Activated T-helper 17 cell treated with anti-CD3 and anti-CD28 coated beads, Interleukin-2, amount 50 U/mL, for 72 hours (primary cell): ENCODE data around the gene ZNF329. TPM values are rescaled to one million over a fixed set of nuclear protein-coding genes. Genes with fewer than 3 reads are reported as not detected.

Experiments used
- ATAC-seq: fragments of 150-1000 bp; cut with Tn5 transposase; replicated peaks from 2 replicates; pipeline ENCODE4 v1.10.0; 2021; ENCODE audit warnings: mild to moderate bottlenecking, moderate library complexity
- H3K27ac Mint-ChIP-seq: one replicate; pipeline ENCODE4 v1.8.0; 2022; ENCODE audit warnings: mixed read lengths
- H3K27me3 Mint-ChIP-seq: one replicate; pipeline ENCODE4 v1.8.0; 2022; ENCODE audit warnings: mixed read lengths
- H3K36me3 Mint-ChIP-seq: one replicate; pipeline ENCODE4 v1.8.0; 2022; ENCODE audit warnings: low read depth, mild to moderate bottlenecking, mixed read lengths
- H3K4me1 Mint-ChIP-seq: one replicate; pipeline ENCODE4 v1.8.0; 2022; ENCODE audit warnings: mixed read lengths
- H3K4me3 Mint-ChIP-seq: one replicate; pipeline ENCODE4 v1.8.0; 2022; ENCODE audit warnings: mild to moderate bottlenecking, mixed read lengths
- H3K9me3 Mint-ChIP-seq: one replicate; pipeline ENCODE4 v1.8.0; 2022; ENCODE audit warnings: mixed read lengths
- total RNA-seq, 2 donors: library from RNA; stranded (reverse); gene quantifications; one replicate each; pipeline ENCODE4 v1.2.3, GENCODE V29; 2022

ZNF329 gene
- total RNA-seq, 2 donors from 2014 or later, result 3.8 to 7.0 TPM

GRCh38 chr19:58096884-58097283 lies 53.7 kb downstream of the ZNF329 start:
- Mint-ChIP-seq H3K27me3 (no peaks in the 10 kb centered on the region), H3K4me3 (peak overlapping the region; percentile 98), H3K9me3 (peaks cover 7% of the 10 kb centered on the region), H3K36me3 (peaks cover 15% of the 10 kb centered on the region), H3K4me1 (peaks cover 8% of the 10 kb centered on the region), H3K27ac (peak overlapping the region; percentile 100)
- ATAC-seq, result no peak

DNA sequence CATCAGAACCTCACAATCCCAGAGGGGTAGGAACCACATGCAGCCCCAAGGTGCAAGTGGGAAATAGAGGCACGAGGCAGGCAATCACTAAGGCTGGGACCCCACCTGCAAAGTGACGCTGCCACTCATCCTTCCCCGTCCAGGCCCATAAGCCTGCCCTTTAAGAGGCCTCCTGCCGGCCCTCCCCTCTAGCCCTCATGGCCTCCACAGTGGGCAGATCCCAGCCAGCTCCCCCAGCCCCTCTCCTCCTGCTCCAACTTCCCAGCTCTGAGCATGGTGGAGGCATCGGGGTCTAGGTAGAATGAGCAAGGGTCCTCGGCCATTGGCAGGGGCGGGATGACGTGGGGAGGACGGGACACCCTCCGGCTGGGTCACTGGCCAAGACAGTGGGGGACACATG lies 55.3 kb downstream of the ZNF329 start:
- H3K4me3 Mint-ChIP-seq, result no peak overlapping the region
- H3K4me1 Mint-ChIP-seq, result peaks cover 8% of the 10 kb centered on the region
- peaks cover 15% of the 10 kb centered on the region for H3K36me3 Mint-ChIP-seq
- ATAC-seq, result no peak
- H3K27ac Mint-ChIP-seq, result no peak overlapping the region
- H3K27me3 Mint-ChIP-seq, result no peaks in the 10 kb centered on the region
- peaks cover 7% of the 10 kb centered on the region for H3K9me3 Mint-ChIP-seq

GRCh38 chr19:58093071-58093470 lies 57.5 kb downstream of the ZNF329 start:
- Mint-ChIP-seq H3K4me3 (no peak overlapping the region), H3K36me3 (peaks cover 9% of the 10 kb centered on the region), H3K9me3 (peaks cover under 1% of the 10 kb centered on the region), H3K27me3 (no peaks in the 10 kb centered on the region), H3K4me1 (peaks cover under 1% of the 10 kb centered on the region), H3K27ac (no peak overlapping the region)
- ATAC-seq, result no peak

- no peak for ATAC-seq
- Mint-ChIP-seq H3K36me3 (no peaks in the 10 kb centered on the region), H3K9me3 (no peaks in the 10 kb centered on the region), H3K27me3 (no peaks in the 10 kb centered on the region), H3K27ac (no peak overlapping the region), H3K4me3 (no peak overlapping the region), H3K4me1 (no peaks in the 10 kb centered on the region)
Measured at GRCh38 chr19:58091251-58091995, 59.2 kb downstream of the ZNF329 start.

- ATAC-seq, result no peak
- Mint-ChIP-seq H3K4me1 (no peaks in the 10 kb centered on the region), H3K36me3 (no peaks in the 10 kb centered on the region)
Measured at GRCh38 chr19:58089846-58090245, 60.7 kb downstream of the ZNF329 start.

DNA sequence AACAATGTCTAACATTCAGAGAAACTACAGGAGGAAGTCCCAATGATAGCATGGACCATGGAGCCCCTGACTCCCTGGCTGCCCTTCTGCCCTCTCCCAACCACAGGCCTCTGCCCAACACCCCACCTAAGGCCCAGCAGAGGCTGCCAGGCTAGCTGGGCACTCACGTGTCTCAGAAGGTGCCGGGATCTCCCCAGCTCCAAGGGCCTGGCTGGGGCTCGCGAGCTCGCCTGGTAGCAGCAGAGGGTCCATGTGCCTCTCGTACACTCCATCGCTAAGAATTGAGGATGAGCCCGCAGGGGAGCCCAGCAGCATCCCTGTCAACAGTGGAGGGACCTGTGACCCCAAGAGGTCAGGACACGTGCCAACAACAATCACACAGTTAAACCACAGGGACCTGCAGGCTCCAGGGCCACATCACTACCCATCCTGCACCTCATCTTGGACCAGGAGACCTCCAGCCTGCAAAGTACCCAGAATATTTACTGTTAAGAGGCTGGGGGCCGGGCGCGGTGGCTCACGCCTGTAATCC lies 62.0 kb downstream of the ZNF329 start:
- ATAC-seq, result no peak
- Mint-ChIP-seq H3K4me1 (no peaks in the 10 kb centered on the region), H3K27me3 (no peaks in the 10 kb centered on the region), H3K27ac (no peak overlapping the region), H3K36me3 (no peaks in the 10 kb centered on the region), H3K4me3 (no peak overlapping the region), H3K9me3 (peaks cover 5% of the 10 kb centered on the region)

More at GRCh38 chr19:58089846-58090245, 60.7 kb downstream of the ZNF329 start:
- H3K27ac Mint-ChIP-seq, result no peak overlapping the region
- no peaks in the 10 kb centered on the region for H3K27me3 Mint-ChIP-seq
- no peaks in the 10 kb centered on the region for H3K9me3 Mint-ChIP-seq
- H3K4me3 Mint-ChIP-seq, result no peak overlapping the region

GRCh38 chr19:58086825-58087710 lies 63.5 kb downstream of the ZNF329 start:
- Mint-ChIP-seq H3K27me3 (no peaks in the 10 kb centered on the region), H3K4me1 (no peaks in the 10 kb centered on the region)
- ATAC-seq, result no peak

DNA sequence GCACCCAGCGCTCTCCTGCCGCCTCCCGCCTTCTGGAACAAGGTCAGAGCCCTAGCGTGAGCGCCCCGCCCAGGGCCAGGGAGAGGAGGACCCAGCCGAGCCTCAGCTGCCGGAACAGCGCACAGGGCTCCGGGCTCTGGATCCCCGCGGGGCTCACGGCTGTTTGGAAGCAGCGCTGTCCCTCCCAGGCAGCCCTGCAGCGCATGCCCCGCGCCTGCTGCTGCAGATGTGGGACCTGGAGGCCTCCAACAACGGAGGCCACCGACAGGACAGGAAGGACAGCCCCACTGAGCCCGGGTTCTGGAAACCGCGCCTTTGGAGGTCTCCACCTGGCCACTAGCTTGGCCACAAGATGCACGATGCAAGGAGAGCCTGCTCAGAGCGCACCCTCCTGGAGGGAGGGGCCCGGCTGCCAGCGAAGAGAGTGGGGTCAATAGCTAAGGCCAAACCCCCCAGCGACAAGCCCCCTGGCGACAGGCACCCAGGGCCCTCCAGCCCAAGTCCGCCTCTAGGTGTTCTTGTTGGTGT lies 65.2 kb downstream of the ZNF329 start:
- Mint-ChIP-seq H3K27me3 (no peaks in the 10 kb centered on the region), H3K27ac (no peak overlapping the region), H3K36me3 (no peaks in the 10 kb centered on the region), H3K9me3 (peaks cover 11% of the 10 kb centered on the region), H3K4me3 (no peak overlapping the region), H3K4me1 (no peaks in the 10 kb centered on the region)
- ATAC-seq, result no peak

More at GRCh38 chr19:58086825-58087710, 63.5 kb downstream of the ZNF329 start:
- peaks cover 5% of the 10 kb centered on the region for H3K9me3 Mint-ChIP-seq
- no peak overlapping the region for H3K27ac Mint-ChIP-seq
- H3K4me3 Mint-ChIP-seq, result no peak overlapping the region
- no peaks in the 10 kb centered on the region for H3K36me3 Mint-ChIP-seq

DNA sequence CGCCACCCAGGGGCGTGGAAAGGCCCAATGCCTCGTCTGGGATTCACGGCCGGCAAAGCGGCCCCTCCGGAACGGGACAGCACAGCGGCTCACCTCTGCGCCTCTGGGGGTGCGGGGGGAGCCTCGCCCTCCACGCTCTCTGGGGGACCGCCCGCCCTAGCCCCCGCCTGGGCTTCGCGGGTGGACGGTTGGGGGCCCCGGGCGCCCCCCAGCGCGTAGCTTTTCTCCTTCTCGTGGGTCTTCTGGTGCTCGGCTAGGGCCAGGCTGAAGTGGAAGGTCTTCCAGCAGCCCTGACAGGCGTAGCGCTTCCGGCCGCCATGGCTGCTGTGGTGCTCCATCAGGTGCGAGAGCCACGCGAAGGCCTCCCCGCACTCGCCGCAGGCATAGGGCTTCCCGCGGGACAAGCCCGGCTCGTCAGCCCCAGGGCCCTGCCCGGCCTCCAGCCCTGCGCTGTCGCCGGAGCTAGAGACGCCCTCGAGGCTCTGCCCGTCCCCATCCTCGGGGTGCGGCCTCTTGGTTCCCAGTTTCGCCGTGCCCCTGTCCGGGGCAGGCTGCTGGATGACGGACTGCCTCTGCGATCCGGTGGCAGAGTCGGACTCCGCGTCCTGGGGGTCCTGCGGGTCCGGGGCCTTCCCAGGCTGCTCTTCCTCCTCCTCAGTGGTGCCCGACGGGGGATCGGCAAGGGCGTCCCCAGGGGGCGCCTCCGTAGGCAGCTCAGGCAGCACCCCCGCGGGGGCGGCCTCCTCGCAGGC lies 65.8 kb downstream of the ZNF329 start:
- H3K27me3 Mint-ChIP-seq, result no peaks in the 10 kb centered on the region
- ATAC-seq, result no peak
- no peak overlapping the region for H3K27ac Mint-ChIP-seq
- H3K4me1 Mint-ChIP-seq, result no peaks in the 10 kb centered on the region
- peaks cover 16% of the 10 kb centered on the region for H3K9me3 Mint-ChIP-seq
- H3K36me3 Mint-ChIP-seq, result no peaks in the 10 kb centered on the region
- no peak overlapping the region for H3K4me3 Mint-ChIP-seq

DNA sequence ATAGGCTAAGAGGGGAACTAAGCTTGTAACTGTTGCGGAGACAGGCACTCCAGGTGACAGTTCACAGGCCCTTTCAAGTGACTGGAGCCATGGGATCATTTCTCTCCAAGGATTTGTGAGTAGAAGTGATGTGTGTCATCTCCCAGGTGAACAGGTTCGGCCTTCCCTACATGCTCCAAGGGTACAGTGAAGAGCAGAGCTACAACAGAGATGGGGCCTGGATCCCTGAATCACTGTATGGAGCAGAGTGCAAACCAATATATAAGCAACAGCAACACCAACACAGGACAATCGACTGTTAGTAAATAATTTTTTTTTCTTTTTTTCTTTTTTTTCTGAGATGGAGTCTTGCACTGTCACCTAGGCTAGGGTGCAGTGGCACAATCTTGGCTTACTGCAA lies 67.6 kb downstream of the ZNF329 start:
- H3K9me3 Mint-ChIP-seq, result peaks cover 21% of the 10 kb centered on the region
- no peaks in the 10 kb centered on the region for H3K4me1 Mint-ChIP-seq
- no peaks in the 10 kb centered on the region for H3K36me3 Mint-ChIP-seq

GRCh38 chr19:58079792-58080191 lies 70.8 kb downstream of the ZNF329 start:
- no peaks in the 10 kb centered on the region for H3K36me3 Mint-ChIP-seq
- H3K4me1 Mint-ChIP-seq, result no peaks in the 10 kb centered on the region

More for the DNA sequence above, 67.6 kb downstream of the ZNF329 start:
- Mint-ChIP-seq H3K4me3 (no peak overlapping the region), H3K27ac (no peak overlapping the region), H3K27me3 (no peaks in the 10 kb centered on the region)
- ATAC-seq, result no peak

More at GRCh38 chr19:58079792-58080191, 70.8 kb downstream of the ZNF329 start:
- Mint-ChIP-seq H3K9me3 (peaks cover 25% of the 10 kb centered on the region), H3K27me3 (no peaks in the 10 kb centered on the region), H3K4me3 (no peak overlapping the region), H3K27ac (no peak overlapping the region)
- ATAC-seq, result no peak
